Ishikawa (cell line): Measurements from ENCODE around the gene KCNA2.

Source experiments
- CEBPB ChIP-seq: IDR thresholded peaks from 2 replicates; pipeline ENCODE4 v1.6.1; 2012
- CREB1 ChIP-seq: IDR thresholded peaks from 2 replicates; pipeline ENCODE4 v1.6.1; 2012; ENCODE audit warnings: low read depth
- EGR1 ChIP-seq: IDR thresholded peaks from 2 replicates; pipeline ENCODE4 v1.6.1; 2012
- EP300 ChIP-seq: IDR thresholded peaks from 2 replicates; pipeline ENCODE4 v1.6.1; 2012; ENCODE audit warnings: borderline replicate concordance
- FOXM1 ChIP-seq: IDR thresholded peaks from 2 replicates; pipeline ENCODE4 v1.6.1; 2012; ENCODE audit warnings: low read depth, borderline replicate concordance
- NFIC ChIP-seq: IDR thresholded peaks from 2 replicates; pipeline ENCODE4 v1.6.1; 2012
- RAD21 ChIP-seq: IDR thresholded peaks from 2 replicates; pipeline ENCODE4 v1.6.1; 2012; ENCODE audit warnings: low read depth
- REST ChIP-seq: IDR thresholded peaks from 2 replicates; pipeline ENCODE4 v1.6.1; 2012; ENCODE audit warnings: low read depth, mild to moderate bottlenecking
- TAF1 ChIP-seq: IDR thresholded peaks from 2 replicates; pipeline ENCODE4 v1.6.1; 2012; ENCODE audit warnings: low read depth, mild to moderate bottlenecking
- TCF12 ChIP-seq: IDR thresholded peaks from 2 replicates; pipeline ENCODE4 v1.6.1; 2012; ENCODE audit warnings: low read depth
- TEAD4 ChIP-seq: IDR thresholded peaks from 2 replicates; pipeline ENCODE4 v1.6.1; 2012
- USF1 ChIP-seq: IDR thresholded peaks from 2 replicates; pipeline ENCODE4 v1.6.1; 2012
- YY1 ChIP-seq: IDR thresholded peaks from 2 replicates; pipeline ENCODE4 v1.6.1; 2012; ENCODE audit warnings: low read depth
- ZBTB7A ChIP-seq: IDR thresholded peaks from 2 replicates; pipeline ENCODE4 v1.6.1; 2012; ENCODE audit warnings: low read depth
- TF ChIP-seq, protein P1 (sequence below): IDR thresholded peaks from 2 replicates; pipeline ENCODE4 v1.6.1; 2012

Gene KCNA2

GRCh38 chr1:110626889-110627288 lies 20.7 kb upstream of the KCNA2 start:
- TF ChIP-seq CEBPB (no peak), USF1 (no peak), FOXM1 (no peak), REST (no peak), EGR1 (no peak), TAF1 (no peak), YY1 (no peak), RAD21 (no peak), ZBTB7A (no peak)
- TF ChIP-seq, protein P1, sequence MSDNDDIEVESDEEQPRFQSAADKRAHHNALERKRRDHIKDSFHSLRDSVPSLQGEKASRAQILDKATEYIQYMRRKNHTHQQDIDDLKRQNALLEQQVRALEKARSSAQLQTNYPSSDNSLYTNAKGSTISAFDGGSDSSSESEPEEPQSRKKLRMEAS = no peak

GRCh38 chr1:110620686-110621085 lies 14.5 kb upstream of the KCNA2 start:
- no peak for TF ChIP-seq TEAD4
- TF ChIP-seq CEBPB = no peak
- TF ChIP-seq CREB1 = no peak

DNA sequence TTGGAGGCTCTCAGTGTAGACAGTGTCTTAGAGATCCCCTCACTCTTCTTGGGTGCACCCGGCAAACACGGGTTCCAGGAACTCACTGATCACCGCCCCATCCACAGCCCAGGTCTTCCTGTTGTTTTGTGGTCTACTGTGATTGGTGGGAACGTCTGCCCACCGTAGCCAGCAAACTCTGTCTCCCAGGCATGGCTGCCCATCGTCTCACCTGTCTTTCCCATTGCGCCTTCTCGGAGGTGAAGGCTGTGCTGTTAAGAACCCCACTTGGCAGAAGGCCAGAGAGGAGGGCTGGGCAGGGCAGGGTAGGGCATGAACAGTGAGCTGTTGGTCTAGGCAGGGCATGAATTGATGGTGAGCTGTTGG lies 14.1 kb upstream of the KCNA2 start:
- TF ChIP-seq ZBTB7A (no peak), FOXM1 (no peak), EP300 (no peak), EGR1 (no peak)

DNA sequence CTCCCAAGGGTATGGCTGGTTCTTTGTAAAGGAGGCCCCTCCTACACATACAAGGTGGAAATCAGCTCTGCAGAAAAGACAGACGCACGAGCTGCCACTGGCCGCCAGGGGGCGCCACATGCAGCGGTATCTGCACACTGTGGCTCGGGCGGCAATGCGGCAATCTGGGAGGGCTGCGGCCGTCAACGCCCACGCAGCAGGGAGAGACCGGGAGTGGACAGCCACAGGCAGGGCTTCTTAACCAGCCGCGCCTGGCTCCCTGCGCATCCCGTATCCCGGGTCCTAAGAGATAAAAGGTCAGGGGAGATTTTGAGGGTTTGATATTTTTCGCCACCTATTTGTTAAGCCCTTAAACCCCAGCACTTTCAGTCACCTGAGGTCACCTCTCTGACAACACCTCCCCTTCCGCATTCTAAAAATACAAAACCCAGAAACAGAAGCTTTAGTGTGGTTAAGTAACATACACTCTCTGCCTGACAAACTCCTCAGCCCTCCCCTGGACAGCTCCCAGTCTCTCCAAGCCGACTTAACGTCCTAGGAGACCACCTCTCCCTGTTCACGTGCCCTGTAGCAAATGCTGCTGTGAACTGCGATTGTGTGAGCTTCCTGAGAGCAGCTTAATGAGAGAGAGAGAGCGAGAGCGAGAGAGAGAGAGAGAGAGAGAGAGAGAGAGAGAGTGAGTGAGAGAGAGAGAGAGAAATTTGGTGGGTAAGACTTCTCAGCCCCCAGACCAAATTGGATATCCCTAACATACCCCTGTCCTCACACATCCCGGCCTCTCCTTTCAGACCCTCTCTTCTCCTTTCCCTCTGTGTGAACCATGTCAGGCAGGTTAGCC lies 13.5 kb upstream of the KCNA2 start:
- TF ChIP-seq, protein P1 = peak; percentile 24; the same call in 1 of the 2 replicates
- TF ChIP-seq EGR1 = peak; percentile 98
- no peak for TF ChIP-seq CEBPB
- TF ChIP-seq TCF12 = no peak
- peak; percentile 64; the same call in 1 of the 2 replicates for TF ChIP-seq RAD21
- no peak for TF ChIP-seq TEAD4

GRCh38 chr1:110618668-110619067 lies 12.5 kb upstream of the KCNA2 start:
- no peak for TF ChIP-seq TCF12

GRCh38 chr1:110617589-110617988 lies 11.4 kb upstream of the KCNA2 start:
- TF ChIP-seq ZBTB7A (no peak), CEBPB (no peak), CREB1 (no peak), TEAD4 (no peak), NFIC (no peak), FOXM1 (no peak), EP300 (no peak), EGR1 (no peak), REST (no peak), YY1 (no peak), TAF1 (no peak), RAD21 (no peak), USF1 (no peak), TCF12 (no peak)
- TF ChIP-seq, protein P1 = no peak

- TF ChIP-seq EGR1 (no peak), EP300 (no peak), YY1 (no peak), NFIC (no peak), TEAD4 (no peak), TAF1 (no peak), RAD21 (no peak), REST (no peak), CEBPB (no peak), FOXM1 (no peak), USF1 (no peak)
- TF ChIP-seq, protein P1 = no peak
Measured at GRCh38 chr1:110617116-110617515, 11.0 kb upstream of the KCNA2 start.
